KMS-11 (cell line): ENCODE results near the gene CENPK.
"Not testable (repeated sequence)": the region's sequence is repeated elsewhere in the genome, so short reads cannot be mapped to it uniquely, and the experiment has no call there.

Experiments
- H2AFZ ChIP-seq: fragments of 200-600 bp; sonication (generic); 2 replicates; pipeline ENCODE4 v1.6.1; 2016; ENCODE audit warnings: antibody characterized with exemption, mixed run types, low read depth
- H3K27ac ChIP-seq: fragments of 200-600 bp; sonication (generic); 2 replicates; pipeline ENCODE4 v1.6.1; 2016; ENCODE audit warnings: mild to moderate bottlenecking, mixed run types
- H3K27me3 ChIP-seq: fragments of 200-600 bp; sonication (generic); 2 replicates; pipeline ENCODE4 v1.6.1; 2017; ENCODE audit warnings: mild to moderate bottlenecking, low read depth, mixed run types, moderate library complexity; ENCODE audit not compliant: insufficient read depth
- H3K36me3 ChIP-seq: fragments of 200-600 bp; sonication (generic); 2 replicates; pipeline ENCODE4 v1.6.1; 2017; ENCODE audit warnings: mild to moderate bottlenecking, mixed run types; ENCODE audit not compliant: insufficient read depth
- H3K4me1 ChIP-seq: fragments of 200-600 bp; sonication (generic); 2 replicates; pipeline ENCODE4 v1.6.1; 2016; ENCODE audit warnings: mild to moderate bottlenecking, low read depth, mixed run types; ENCODE audit not compliant: poor library complexity, severe bottlenecking
- H3K4me2 ChIP-seq: fragments of 200-600 bp; sonication (generic); 2 replicates; pipeline ENCODE4 v1.7.0; 2016; ENCODE audit warnings: mild to moderate bottlenecking, mixed run types
- H3K4me3 ChIP-seq: fragments of 200-600 bp; sonication (generic); IDR thresholded peaks from 2 replicates; pipeline ENCODE4 v1.6.1; 2017; ENCODE audit warnings: low read depth, low read length, mixed read lengths; ENCODE audit not compliant: insufficient read depth
- H3K79me2 ChIP-seq: fragments of 200-600 bp; sonication (generic); 2 replicates; pipeline ENCODE4 v1.6.1; 2016; ENCODE audit warnings: low read depth, mixed run types; ENCODE audit not compliant: insufficient read depth
- H3K9ac ChIP-seq: fragments of 200-600 bp; sonication (generic); 2 replicates; pipeline ENCODE4 v1.6.1; 2016; ENCODE audit warnings: mild to moderate bottlenecking, mixed run types
- H4K20me1 ChIP-seq: fragments of 200-600 bp; sonication (generic); 2 replicates; pipeline ENCODE4 v1.6.1; 2016; ENCODE audit warnings: mild to moderate bottlenecking, mixed run types; ENCODE audit not compliant: insufficient read depth
- TF ChIP-seq, protein P1 (sequence below): fragments of 200-600 bp; sonication (generic); conservative IDR thresholded peaks from 2 replicates; pipeline ENCODE4 v1.6.1; 2017; ENCODE audit warnings: low read depth, mild to moderate bottlenecking, antibody characterized with exemption, low read length, moderate library complexity, mixed read lengths

Gene CENPK, protein sequence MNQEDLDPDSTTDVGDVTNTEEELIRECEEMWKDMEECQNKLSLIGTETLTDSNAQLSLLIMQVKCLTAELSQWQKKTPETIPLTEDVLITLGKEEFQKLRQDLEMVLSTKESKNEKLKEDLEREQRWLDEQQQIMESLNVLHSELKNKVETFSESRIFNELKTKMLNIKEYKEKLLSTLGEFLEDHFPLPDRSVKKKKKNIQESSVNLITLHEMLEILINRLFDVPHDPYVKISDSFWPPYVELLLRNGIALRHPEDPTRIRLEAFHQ

DNA sequence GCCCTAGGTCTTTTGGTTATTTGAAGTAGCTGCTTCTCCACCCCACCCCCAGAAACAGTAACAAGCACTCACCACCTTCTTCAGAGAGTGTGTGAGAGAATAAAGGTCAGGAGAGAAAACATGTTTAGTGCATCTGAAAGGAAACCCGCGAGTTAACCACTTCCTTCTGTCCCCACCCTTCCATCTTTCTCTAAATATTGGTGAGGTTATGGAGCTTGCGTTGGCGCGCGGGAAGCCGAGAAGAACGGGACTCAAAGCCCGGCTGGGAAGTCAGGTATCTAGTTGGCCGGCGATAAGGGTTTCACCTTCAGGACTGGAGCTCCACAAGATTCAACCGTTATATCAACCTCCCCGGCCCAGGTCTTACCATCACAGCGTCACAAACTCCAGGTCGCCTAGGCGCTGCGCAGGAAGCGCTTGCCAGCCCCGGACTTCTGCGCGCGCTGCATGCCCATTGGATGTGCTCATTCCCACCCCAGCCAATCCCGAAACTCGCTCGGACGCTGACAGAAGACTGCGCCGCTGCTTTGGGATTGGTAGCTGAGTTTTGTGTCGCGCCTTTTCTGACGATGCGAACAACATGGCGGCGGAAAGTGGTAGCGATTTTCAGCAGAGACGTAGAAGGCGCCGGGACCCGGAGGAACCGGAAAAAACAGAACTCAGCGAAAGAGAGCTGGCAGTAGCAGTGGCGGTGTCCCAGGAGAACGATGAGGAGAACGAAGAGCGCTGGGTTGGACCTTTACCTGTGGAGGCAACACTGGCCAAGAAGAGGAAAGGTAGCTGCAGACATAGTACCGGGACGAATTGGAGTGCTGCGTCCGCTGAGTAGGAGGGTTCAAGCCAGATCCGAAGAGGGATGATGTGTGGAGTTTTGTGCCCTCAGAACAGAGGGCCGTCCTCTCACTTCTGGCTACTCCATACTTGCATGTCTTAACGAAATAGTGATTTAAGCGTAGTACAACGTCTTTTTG, at the start of gene CENPK, which contains the start of gene PPWD1:
CENPK (minus strand) TSS at position 438 of the 971 bp plus-strand sequence. CDS start 8,261 bp downstream, outside the sequence.
PPWD1 (plus strand) TSS at position 566 of the 971 bp plus-strand sequence; CDS start at position 581, 15 bp downstream.
- peaks cover 31% of the 10 kb centered on the region for H3K4me1 ChIP-seq
- no peaks in the 10 kb centered on the region for H3K27me3 ChIP-seq
- H3K4me3 ChIP-seq, result no peak within 1 kb of the TSS
- peaks cover 58% of the 10 kb centered on the region for H3K79me2 ChIP-seq
- H2AFZ ChIP-seq, result peak within 1 kb of the TSS; percentile 81
- TF ChIP-seq, protein P1, sequence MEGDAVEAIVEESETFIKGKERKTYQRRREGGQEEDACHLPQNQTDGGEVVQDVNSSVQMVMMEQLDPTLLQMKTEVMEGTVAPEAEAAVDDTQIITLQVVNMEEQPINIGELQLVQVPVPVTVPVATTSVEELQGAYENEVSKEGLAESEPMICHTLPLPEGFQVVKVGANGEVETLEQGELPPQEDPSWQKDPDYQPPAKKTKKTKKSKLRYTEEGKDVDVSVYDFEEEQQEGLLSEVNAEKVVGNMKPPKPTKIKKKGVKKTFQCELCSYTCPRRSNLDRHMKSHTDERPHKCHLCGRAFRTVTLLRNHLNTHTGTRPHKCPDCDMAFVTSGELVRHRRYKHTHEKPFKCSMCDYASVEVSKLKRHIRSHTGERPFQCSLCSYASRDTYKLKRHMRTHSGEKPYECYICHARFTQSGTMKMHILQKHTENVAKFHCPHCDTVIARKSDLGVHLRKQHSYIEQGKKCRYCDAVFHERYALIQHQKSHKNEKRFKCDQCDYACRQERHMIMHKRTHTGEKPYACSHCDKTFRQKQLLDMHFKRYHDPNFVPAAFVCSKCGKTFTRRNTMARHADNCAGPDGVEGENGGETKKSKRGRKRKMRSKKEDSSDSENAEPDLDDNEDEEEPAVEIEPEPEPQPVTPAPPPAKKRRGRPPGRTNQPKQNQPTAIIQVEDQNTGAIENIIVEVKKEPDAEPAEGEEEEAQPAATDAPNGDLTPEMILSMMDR, result no peak
- peak within 1 kb of the TSS; percentile 88 for H3K27ac ChIP-seq
- H4K20me1 ChIP-seq, result no peaks in the 10 kb centered on the region
- peak within 1 kb of the TSS; percentile 82 for H3K9ac ChIP-seq
- H3K36me3 ChIP-seq, result no peaks in the 10 kb centered on the region
- H3K4me2 ChIP-seq, result peak within 1 kb of the TSS; percentile 75

DNA sequence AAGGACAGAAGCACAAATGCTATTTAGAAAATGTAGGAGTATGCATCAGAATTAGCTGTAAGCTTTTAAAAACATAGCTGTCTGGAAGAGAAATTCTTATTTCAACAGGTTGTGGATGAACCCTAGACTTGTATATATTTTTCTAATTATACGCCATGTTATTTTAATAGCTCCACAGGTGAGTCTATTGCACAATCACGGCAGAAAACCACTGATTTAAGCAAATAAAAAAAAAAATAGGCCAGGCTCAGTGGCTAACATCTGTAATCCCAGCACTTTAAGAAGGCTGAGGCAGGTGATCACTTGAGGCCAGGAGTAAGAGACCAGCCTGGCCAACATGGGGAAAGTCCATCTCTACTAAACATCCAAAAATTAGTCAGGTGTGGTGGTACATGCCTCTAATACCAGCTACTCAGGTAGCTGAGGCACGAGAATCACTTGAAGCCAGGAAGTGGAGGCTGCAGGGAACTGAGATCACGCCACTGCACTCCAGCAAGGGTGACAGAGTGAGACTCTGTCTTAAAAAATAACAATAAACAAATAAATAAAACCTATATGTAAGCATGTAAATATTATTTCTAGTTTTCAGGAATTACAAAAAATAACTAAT, 49.4 kb upstream of the CENPK start:
- TF ChIP-seq, protein P1, result no peak
- Histone ChIP-seq H3K79me2 (no peaks in the 10 kb centered on the region), H3K27ac (no peak overlapping the region), H4K20me1 (no peaks in the 10 kb centered on the region), H3K27me3 (no peaks in the 10 kb centered on the region), H2AFZ (no peak overlapping the region), H3K36me3 (no peaks in the 10 kb centered on the region), H3K4me3 (no peak overlapping the region), H3K9ac (no peak overlapping the region), H3K4me1 (no peaks in the 10 kb centered on the region), H3K4me2 (no peak overlapping the region)

DNA sequence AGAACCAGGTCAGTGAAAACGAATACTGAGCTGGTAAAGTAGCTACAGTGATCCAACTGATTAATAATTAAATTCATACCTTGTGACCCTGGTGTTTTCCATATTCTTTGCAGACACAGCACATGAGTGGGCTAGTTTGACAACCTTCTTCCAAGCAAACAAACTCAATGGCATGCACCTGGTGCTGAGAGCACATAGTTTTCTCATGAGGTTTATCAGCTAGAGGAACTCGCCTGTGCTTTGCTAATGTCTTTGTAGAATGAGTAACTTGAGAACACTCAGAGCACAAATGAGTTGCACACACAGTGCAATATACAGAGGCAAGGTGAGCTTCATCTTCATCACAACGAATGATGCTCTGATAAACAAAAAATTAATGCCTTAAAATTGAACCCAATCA, 48.6 kb upstream of the CENPK start:
- Histone ChIP-seq H3K4me1 (no peaks in the 10 kb centered on the region), H3K27me3 (no peaks in the 10 kb centered on the region), H4K20me1 (no peaks in the 10 kb centered on the region), H3K4me3 (no peak overlapping the region), H3K9ac (no peak overlapping the region), H3K36me3 (no peaks in the 10 kb centered on the region), H2AFZ (no peak overlapping the region), H3K27ac (no peak overlapping the region), H3K79me2 (no peaks in the 10 kb centered on the region), H3K4me2 (no peak overlapping the region)
- TF ChIP-seq, protein P1, result no peak

DNA sequence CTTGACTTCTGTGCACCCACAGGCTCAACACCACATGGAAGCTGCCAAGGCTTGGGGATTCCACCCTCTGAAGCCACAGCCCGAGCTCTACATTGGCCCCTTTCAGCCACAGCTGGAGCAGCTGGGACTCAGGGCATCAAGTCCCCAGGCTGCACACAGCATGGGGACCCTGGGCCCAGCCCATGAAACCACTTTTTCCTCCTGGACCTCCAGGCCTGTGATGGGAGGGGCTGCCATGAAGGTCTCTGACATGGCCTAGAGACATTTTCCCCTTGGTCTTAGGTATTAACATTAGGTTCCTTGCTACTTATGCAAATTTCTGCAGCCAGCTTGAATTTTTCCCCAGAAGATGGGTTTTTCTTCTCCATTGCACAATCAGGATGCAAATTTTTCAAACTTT, 38.8 kb upstream of the CENPK start:
- not testable (repeated sequence) for H2AFZ ChIP-seq, H4K20me1 ChIP-seq, H3K9ac ChIP-seq, H3K4me2 ChIP-seq, H3K79me2 ChIP-seq, H3K27me3 ChIP-seq, H3K27ac ChIP-seq, H3K36me3 ChIP-seq, H3K4me1 ChIP-seq, H3K4me3 ChIP-seq
